ENCODE data around the gene TBX18.

TBX18 gene

DNA sequence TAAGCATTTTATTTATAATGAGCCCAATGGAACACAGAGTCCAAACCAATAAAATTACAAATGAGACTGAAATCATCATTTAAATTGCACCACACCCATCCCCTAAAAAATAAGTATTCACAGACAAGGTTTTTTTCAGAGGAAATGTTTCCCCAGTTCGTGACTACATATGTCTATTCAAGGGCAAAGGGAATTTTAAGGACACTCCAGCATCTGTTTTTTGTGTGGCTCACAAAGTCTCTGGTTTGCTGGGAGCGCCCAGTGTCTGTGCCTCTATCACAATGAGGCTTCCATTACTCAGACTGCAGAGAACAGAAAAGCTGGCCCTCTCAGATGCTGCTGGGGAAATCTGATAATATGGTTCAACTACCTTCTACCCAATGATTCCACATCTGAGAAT lies 16.0 kb downstream of the TBX18 start:
- DNase-seq (ENCODE audit: low spot score), result no peak

DNA sequence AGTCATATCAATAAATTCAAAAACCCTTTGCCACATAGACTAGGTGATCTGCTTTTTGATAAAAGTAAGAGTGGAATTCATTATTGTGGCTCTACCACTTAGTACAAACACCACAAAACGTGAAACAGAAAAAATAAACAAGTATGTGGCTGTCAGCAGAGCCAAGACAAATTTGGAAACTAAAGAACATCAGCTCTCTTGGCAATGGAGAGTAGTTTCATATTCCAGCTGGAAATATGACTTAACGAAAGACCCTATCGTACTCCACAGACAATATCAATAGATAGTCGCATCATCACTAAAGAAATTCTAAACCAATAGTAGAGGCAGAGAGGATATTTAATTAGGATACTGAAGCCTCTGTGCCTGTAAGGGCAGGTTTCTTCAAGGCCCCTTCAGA lies 20.8 kb downstream of the TBX18 start:
- no peak for DNase-seq (ENCODE audit: low spot score)

DNA sequence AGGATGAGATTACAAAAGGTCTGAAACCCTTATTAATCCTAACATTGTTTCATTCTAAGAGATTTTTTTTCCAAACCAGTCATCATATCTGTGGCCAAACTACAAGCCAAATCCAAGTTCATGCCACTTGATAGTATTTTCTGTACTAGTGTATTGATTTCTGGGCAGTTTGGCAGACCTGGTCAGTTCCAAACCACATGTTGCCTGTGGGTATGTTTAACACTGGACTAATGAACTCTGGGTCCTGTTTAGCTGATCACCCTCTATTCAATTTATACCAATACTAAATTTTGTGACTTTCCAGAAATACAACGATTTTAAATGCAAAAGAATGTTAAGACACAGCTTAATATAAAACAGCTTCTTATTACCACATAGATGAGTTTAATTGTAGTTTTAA lies 24.0 kb downstream of the TBX18 start:
- no peak for DNase-seq (ENCODE audit: low spot score)

DNA sequence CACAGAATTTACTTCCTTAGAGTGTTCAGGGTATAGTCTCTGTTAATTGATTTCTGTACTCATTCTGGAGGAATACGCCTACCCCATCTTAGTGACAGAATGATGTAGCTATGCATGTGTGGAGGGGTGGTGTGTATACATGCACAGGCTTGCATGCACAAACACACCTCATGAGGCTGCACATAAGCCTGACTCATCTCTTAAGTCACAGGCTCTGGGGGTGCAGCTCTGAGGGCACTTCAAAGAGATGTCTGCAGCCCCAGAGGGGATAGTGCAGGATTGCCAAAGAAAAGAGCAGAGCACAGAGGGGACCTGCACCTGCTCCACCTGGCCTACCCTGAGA lies 24.6 kb downstream of the TBX18 start:
- DNase-seq (ENCODE audit: low spot score), result no peak

DNA sequence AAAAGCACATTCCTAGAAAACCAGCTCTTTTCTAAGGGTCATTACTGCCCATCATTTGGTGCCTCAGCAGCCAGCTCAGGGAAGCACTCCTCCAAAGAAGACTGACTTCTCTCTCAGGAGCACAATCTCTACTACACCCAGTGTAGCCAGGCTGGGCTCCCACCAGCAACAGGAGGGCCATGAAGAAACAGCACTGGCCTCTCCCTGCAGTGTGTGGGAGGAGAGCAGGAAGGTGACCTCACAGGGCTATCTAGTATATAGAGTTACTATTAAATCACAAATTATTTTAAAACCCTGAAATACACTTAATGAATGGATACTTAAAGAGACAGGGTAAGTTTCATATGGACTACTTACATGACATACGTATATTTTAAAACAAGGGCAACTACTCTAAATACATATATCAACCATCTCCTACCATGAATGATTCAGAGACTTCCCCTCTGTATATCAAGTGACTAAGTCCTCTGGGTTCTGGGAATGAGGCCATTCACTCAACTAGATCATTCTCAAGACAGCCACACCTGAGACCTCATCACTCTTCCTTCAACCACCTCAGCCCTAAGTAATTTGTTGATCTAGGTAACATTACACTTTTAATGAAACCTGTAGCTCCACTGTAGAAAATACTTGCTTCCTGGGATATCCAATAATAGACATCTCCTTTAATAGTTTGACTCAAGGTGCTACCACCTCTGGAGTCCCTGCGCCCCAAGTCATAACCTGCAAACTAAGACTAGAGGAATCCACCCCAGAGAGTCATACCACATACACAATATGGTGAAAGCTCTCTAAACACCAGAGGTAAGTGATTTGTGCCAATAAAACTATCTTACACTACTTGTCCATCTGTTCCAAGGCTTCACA lies 25.2 kb downstream of the TBX18 start:
- DNase-seq (ENCODE audit: low spot score), result no peak

DNA sequence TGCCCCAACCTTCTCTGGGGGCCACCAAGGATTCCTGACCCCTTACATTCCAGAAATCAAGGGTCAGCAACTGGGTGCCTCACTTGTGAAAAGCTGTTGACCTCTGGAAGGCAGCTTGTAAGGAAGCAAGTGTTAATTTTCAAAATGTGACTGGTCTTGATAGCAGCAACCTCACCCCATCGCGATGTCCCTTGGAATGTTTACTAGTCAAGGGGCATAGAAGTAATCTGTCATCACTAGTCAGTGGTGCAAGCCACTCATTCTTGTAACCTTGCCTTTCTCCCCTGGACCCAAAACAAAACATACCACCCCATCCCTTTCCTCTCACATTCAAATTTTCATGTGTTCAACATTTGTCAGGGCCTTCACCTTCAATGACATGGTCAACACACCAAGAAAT lies 30.5 kb downstream of the TBX18 start:
- no peak for DNase-seq (ENCODE audit: low spot score)

DNA sequence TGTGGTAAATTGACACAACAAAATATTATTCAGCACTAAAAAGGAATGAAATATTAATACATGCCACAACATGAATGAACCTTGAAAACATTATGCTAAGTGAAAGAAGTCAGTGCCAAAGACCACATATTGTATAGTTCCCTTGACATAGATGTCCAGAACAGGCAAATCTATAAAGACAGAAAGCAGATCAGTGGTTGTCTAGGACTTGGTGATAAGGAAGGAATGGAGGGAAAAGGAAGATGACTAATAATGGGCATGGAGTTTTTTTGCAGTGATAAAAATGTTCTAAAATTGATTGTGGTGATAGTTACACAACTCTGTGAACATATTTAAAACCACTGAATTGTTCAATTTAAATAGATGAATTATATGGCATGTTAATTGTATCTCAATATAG lies 32.5 kb downstream of the TBX18 start:
- no peak for DNase-seq (ENCODE audit: low spot score)

DNA sequence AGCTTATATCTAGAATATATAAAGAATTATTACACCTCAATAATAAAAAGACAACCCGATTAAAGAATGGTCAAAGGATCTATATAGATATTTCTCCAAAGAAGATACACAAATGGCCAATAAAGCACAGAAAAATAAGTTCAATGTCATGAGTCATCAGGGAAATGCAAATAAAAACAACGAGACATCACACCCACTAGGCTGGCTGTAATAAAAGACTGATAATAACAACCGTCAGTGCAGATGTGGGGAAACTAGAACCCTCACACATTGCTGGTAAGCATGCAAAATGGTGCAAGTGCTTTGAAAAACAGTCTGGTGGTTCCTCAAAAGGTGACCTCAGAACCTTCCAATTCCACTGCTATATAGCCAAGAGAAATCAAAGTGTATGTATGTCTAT lies 33.0 kb downstream of the TBX18 start:
- no peak for DNase-seq (ENCODE audit: low spot score)

DNA sequence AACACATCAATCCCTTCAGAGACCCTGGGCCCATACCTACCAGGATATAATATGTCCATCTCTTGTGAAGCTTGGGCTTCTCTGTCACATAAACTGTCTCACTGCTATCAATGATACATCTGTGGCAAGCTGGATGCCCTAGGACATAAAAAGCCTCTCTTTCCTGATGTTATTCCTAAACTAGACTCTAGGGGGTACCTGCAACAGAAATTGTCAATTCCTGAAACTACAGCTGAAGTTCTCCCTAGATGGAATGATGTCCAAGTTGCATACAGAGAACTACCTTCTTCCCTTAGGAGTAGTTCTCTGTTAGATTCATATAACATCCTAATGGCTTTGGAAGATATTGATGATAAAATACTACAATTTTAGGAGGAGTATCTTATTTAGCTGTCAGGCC lies 35.8 kb downstream of the TBX18 start:
- no peak for DNase-seq (ENCODE audit: low spot score)

DNA sequence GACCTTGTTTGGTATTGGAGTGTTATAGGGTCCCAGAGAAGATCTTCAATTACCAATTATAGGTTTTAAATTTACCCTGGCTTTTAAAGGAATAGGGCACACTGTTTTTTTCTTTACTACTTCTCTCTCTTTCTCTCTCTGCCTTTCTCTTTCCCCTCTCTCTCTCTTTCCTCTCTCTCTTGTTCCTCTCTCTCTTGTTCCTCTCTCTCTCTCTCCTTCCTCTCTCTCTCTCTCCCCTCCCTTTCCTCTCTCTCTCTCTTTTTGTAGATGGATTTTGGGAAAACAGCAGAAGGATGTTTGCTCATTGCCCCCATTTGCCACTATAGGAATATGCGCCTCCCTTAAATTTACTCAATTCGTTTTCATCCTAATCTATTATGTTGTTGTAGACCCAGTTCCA lies 45.2 kb downstream of the TBX18 start:
- DNase-seq (ENCODE audit: low spot score), result no peak

DNA sequence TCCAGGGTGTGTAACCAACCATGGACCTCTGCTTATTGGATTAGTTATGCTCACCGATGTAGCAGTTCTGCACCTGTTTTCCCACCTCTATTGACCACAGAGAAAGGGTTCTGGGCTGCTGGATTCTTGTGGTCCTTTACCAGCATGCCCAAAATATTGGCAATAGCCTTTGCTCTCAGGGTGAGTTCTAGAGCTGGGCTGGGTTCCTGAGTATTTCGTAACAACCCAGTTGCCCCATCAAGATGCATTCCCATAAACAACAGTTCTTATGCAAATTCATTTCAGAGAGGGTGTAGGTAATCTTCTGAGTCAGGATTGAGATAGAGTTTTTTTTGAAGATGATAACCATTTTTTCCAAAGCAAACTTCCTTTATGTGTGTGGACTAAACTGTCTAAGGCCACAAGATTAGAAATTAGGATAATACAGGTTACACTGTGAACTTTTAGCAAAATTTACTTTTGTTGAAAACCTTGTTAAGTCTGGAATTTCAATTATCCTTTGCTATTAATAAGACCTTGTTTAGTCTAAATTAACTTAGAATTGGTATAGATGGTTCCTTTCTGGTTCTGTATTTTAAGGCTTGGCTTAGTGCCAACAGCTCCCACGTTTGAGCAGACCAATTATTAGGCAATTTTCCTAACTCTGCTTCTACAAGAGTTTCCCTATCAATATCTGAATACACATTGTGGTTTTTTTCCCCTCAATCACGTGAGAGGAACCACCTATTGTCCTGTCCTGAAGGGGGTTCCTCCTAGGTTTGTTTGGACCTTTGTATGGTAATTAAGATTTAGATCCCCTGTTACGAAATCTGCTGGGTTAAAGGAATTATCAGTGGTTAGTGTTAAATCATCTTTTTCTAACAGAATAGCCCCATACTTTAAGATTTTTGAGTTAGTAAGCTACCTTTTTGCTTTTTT lies 46.1 kb downstream of the TBX18 start:
- DNase-seq (ENCODE audit: low spot score), result no peak

DNA sequence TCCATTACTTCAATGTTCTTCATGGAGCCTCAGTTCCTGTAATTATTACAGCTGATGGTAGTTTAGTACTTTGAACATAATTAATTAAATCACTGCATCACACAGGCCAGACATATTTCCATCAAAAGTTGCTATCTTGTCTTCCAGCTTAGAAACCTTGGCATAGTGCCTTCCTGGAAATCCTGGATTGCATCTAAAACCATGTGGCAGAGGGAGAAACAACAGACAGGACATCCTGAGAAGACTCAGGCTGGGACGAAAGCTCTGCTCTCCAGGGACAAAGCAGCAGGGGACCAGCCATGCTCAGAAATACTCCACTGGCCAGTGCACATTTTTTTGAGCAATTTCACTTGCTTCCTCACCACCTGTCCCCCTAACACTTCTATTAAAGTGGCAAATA lies 55.3 kb downstream of the TBX18 start:
- DNase-seq (ENCODE audit: low spot score), result no peak

DNA sequence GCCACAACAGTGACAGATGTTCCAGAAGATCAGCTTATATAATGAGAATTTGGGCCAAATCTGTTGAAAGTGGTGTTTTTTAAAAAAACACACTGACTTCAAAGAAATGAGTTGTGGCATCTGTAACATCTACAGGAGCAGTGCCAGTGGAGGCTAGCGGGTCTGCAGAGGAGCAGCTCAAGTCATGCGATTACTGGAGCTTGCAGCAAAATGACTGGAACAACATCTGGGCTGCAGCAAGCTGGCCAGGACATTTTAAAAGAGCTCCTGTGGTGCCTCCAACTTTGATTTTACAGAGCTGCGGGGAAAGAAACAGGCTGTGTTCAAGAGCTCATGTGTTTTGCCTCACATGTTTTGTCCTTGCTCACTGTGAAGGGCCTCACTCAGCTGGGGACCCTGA lies 57.2 kb downstream of the TBX18 start:
- no peak for DNase-seq (ENCODE audit: low spot score)

DNA sequence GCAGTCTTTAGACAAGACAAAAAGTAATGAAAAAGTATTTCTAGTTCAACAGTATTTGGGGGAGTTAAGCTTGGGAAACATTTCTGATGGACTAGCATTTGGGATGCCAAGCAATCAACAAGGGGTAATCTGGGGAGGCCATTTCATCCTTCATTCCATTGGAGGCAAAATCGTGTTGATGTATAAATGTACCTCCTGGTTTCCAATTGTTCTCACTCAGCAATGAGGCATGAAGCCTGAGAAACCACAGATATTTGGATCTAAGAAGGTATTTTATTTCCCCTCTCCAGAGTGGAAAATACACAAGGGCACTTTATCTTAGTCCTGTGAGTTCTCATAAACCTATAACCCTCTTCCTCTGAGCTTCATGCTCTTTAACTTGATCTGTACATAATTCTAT lies 68.2 kb downstream of the TBX18 start:
- DNase-seq (ENCODE audit: low spot score), result no peak

DNA sequence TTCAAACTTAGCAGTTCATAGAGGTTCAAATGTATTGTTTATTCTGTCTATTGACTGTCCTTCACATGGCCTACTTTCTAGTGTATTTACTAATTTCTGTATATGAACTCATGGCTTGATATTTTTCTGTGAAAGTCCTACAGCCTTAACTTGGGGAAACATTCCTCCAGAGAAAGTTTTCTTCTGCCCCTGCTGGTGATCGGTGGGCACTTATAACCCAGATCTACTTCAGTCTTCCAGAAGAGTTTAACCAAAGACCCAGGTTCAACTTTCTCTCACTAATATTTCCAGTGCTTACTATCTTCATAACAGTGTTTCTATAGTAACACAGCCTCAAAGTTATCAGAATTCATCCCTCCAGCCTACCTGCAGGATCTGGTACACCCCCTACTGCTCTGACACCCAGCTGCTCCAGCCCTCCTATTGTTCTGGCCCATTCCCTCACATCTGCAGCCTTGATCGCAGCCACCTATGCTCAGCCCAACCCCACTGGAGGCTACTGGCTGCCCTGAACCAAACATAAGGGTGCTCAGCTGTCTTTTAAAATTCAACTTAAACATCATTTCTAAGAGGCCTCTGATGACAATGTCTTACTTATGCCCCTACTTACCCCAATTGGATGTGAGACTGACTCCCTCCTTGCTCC lies 72.3 kb downstream of the TBX18 start:
- DNase-seq (ENCODE audit: low spot score), result no peak

DNA sequence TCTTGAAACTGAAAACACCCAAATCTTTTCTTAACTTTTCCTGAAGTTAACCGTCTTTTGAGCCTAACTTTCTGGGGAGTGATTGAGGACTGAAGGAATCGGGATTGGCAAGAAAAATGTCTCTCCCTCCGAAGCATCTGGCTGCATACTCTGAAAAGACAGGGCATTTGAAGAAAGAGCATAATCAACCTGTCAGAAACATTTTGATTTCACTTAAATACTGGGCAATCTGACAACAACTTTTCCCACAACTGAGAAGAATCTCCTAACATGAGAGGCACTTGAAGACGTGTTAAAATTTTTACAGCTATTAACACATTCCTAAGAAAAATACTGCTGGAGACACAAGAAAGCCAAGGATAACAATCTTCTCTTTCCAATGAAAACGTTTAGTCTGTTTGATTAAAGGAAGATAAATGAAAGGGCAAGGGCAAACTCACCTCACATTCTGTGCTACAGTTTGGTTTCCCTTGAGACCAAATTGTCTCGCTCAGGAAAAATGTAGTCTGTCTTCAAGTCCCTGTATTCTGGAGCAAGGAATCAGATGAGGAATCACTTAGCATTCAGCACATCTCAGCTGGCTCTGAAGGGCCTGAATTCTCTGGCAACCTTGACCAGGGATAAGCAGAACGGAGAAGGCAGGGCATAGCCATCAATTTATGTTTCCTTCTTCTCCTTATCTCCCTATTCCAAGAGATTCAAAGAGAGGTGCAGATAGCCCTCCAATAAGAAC lies 76.1 kb downstream of the TBX18 start:
- no peak for DNase-seq (ENCODE audit: low spot score)

DNA sequence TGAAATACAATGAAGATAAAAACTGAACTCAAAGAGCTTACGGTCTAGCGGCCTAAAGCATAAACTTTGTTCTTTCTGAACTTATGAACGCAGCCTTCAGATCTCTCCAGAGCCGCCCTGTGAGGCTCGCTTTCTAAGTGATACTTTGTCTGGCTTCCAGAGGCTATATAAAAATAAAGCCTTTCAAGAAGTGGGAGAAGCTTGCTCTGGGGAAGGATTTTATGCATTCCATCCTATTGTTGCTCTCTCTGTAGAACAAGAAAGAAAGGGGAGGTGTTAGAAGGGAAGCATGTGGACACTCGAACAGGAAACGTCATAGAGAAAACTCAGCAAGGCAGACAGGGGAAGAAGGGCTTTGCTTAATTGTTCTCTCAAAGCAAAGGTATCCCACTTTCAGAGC lies 77.0 kb downstream of the TBX18 start:
- DNase-seq (ENCODE audit: low spot score), result no peak

DNA sequence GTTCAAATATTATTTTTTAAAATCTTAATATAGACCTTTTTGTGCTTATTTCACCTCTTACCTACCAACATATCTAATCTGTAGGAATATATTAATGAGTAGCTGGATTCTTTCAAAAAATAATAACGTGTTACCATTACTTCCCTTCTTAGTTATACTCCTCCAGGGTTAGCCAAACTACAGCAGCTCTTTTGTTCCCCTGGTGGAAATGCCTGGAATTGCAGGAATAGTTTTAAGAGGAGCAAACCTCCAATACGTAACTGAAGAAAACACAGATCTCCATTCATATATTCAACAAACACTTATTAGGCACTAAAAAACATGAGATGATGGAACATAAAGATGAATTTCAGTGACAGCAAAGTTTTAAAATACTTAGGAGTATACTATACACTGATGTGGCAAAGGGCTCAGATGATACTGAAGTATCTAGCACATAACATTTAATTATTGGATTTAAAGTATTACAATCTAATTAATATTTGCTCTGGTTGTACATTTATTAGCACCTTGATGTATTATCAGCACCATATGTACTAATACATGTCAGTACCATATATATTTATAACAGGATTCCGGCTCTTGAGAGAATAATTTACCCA lies 78.3 kb downstream of the TBX18 start:
- no peak for DNase-seq (ENCODE audit: low spot score)

DNA sequence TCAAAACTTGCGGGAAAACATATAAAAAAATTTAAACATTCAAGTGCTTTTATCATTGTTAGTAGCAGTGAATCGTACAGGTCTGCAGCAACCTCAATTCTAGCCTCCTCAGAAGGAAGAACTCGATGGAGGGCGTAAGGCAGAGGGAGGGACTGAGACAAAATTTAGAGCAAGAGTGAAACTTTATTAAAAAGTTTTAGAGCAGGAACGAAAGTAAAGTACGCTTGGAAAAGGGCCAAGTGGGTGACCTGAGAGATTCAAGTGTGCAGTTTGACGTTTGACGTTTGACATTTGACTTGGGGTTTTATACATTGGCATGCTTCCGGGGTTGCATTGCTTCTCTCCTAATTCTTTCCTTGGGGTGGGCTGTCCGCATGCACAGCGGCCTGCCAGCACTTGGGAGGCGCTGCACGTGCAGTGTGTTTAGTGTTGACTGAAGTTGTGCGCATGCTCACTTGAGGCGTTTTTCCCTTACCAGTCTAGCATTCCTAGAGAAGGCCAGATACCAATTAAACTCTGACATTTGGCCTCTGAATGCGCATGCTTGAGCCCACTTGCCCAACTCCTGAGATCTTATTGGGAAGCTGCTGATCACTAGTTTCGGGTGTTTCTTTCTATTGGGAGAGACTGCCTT lies 82.6 kb downstream of the TBX18 start:
- DNase-seq (ENCODE audit: low spot score), result no peak

DNA sequence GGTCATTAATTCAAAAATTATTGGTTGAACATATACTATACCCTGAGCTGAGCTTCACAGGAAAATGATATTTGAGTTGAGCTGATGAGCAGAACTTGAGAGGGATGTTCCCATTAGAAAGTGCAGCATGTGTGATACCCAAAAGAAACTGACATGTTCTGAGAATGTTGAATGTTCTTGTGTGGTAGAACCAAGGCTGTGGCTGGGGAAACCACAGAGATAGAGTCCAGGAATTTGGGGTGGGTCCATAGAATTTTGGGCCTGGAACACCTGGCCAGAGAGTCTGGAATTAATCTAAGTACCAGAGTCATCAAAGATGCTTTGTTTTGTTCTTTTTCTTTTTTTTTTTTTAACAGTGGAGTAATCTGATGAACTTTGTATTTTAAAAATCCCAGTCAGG lies 88.7 kb downstream of the TBX18 start:
- DNase-seq (ENCODE audit: low spot score), result no peak

DNA sequence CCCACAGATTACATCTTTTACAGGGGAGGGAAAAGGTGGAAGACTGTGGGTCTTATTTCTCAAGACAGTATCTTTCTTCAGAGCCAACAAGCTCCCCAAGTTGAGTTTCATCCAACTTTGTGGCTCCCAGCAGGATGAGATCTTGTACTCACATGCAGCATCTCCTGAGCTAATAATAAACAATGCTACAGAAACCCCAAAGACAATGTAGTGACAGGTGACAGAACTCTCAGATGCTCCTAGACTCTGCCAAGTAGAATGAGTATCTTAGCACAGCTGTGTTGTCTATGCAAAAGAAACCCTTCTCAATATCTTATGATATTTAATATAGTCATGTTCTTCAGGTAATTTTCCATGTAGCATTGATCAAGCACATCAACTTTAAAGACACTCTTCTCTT lies 90.0 kb downstream of the TBX18 start:
- no peak for DNase-seq (ENCODE audit: low spot score)

Measured in D341Med (cell line).